K562 (cell line): ENCODE measurements around the gene MAN1A1. TPM values are rescaled to one million over a fixed set of nuclear protein-coding genes. Genes with fewer than 3 reads are reported as not detected.

ENCODE experiments used
- CTBP1 ChIP-seq: fragments of 450-650 bp; IDR thresholded peaks from 2 replicates; pipeline ENCODE4 v1.6.1; 2016; ENCODE audit warnings: borderline replicate concordance
- CXXC5 ChIP-seq: fragments of 250-450 bp; sonication (Bioruptor Pico); IDR thresholded peaks from 2 replicates; pipeline ENCODE4 v1.8.0; 2022; ENCODE audit warnings: inconsistent platforms, mild to moderate bottlenecking, moderate library complexity
- EP400 ChIP-seq: fragments of 450-650 bp; IDR thresholded peaks from 2 replicates; pipeline ENCODE4 v1.6.1; 2017; ENCODE audit warnings: antibody characterized with exemption, mild to moderate bottlenecking, moderate library complexity
- HDAC8 ChIP-seq: fragments of 450-650 bp; IDR thresholded peaks from 2 replicates; pipeline ENCODE4 v1.6.1; 2016; ENCODE audit warnings: mild to moderate bottlenecking, missing genetic modification characterization, moderate library complexity, missing compliant biosample characterization
- ID3 ChIP-seq, 2 experiments: fragments of 250-450 bp in 1 of 2; fragments of 450-650 bp in 1 of 2; sonication (Bioruptor Pico) in 1 of 2; IDR thresholded peaks; 2 replicates each; pipeline versions ENCODE4 v1.6.1 to v1.8.0; 2016 to 2021; ENCODE audit warnings: mild to moderate bottlenecking in 2 of 2, moderate library complexity in 2 of 2, missing compliant biosample characterization in 1 of 2, missing genetic modification characterization in 1 of 2
- MTF1 ChIP-seq: fragments of 250-450 bp; sonication (Bioruptor Pico); IDR thresholded peaks from 2 replicates; pipeline ENCODE4 v1.9.0; 2021; ENCODE audit warnings: moderate library complexity, mild to moderate bottlenecking, inconsistent platforms, borderline replicate concordance
- PTRF ChIP-seq: fragments of 450-650 bp; IDR thresholded peaks from 2 replicates; pipeline ENCODE4 v1.6.1; 2016; ENCODE audit warnings: mild to moderate bottlenecking, missing genetic modification characterization, missing compliant biosample characterization
- SMAD4 ChIP-seq: fragments of 250-450 bp; sonication (Bioruptor Pico); conservative IDR thresholded peaks from 2 replicates; pipeline ENCODE4 v1.8.0; 2021; ENCODE audit warnings: inconsistent platforms, mild to moderate bottlenecking, moderate library complexity
- ZBTB17 ChIP-seq: fragments of 450-650 bp; formaldehyde crosslinking; IDR thresholded peaks from 2 replicates; pipeline ENCODE4 v1.4.0; 2020; ENCODE audit warnings: mild to moderate bottlenecking
- ZNF217 ChIP-seq: sonication (generic); formaldehyde crosslinking; IDR thresholded peaks from 2 replicates; pipeline ENCODE4 v1.8.0; 2022; ENCODE audit warnings: mild to moderate bottlenecking, missing genetic modification reagents
- ZNF398 ChIP-seq: fragments of 250-450 bp; sonication (Bioruptor Pico); IDR thresholded peaks from 2 replicates; pipeline ENCODE4 v1.8.0; 2021; ENCODE audit warnings: moderate library complexity, mild to moderate bottlenecking, inconsistent platforms
- polyA plus RNA-seq, 8 experiments: library from polyadenylated mRNA; depleted of rRNA in 4 of 8; stranded (reverse) in 5 of 8; unstranded in 3 of 8; fragments of >200 nt; fragmentation: Nextera tagmentation in 2 of 8; fragmentation: Illumina TruSeq in 1 of 8; extraction: Ambion mirVana in 2 of 8; extraction: Trizol in 1 of 8; gene quantifications; 2 replicates each; pipeline versions ENCODE4 v1.2.1 to v1.2.3, GENCODE V29; 2011 to 2014; ENCODE audit warnings: inconsistent platforms in 1 of 8, missing spikeins in 1 of 8
- total RNA-seq, 7 experiments: library from RNA; depleted of rRNA in 6 of 7; stranded (reverse); fragments of >200 nt in 6 of 7; fragmentation: Illumina TruSeq in 2 of 7; extraction: Trizol in 2 of 7; gene quantifications; 2 replicates each; pipeline versions ENCODE4 v1.2.1 to v1.2.3, GENCODE V29; 2011 to 2021; ENCODE audit warnings: low replicate concordance in 1 of 7
- TF ChIP-seq, protein P1 (sequence below): fragments of 450-650 bp; IDR thresholded peaks from 2 replicates; pipeline ENCODE4 v1.7.0; 2016; ENCODE audit warnings: borderline replicate concordance
- TF ChIP-seq, protein P2 (sequence below): fragments of 250-450 bp; sonication (Bioruptor Pico); IDR thresholded peaks from 2 replicates; pipeline ENCODE4 v1.4.0; 2020
- TF ChIP-seq, protein P3 (sequence below): sonication (generic); formaldehyde crosslinking; IDR thresholded peaks from 2 replicates; pipeline ENCODE4 v1.8.0; 2023; ENCODE audit warnings: missing genetic modification reagents, mild to moderate bottlenecking, borderline replicate concordance

The MAN1A1 gene
- total and polyA plus RNA-seq, 9 of the 15 experiments (the other 6 are each of a cell fraction or from before 2014, with no cell fraction given), result 24.5 to 78.4 (median 59.7) TPM

- no peak for TF ChIP-seq ZNF217 (CRISPR knock-in tag)
- TF ChIP-seq CTBP1, result 0 out of 2 replicates have a peak, but pooled peaks have one; percentile 57
- peak; percentile 48; the same call in 1 of the 2 replicates for TF ChIP-seq ZBTB17 (CRISPR knock-in tag)
- TF ChIP-seq, protein P1, sequence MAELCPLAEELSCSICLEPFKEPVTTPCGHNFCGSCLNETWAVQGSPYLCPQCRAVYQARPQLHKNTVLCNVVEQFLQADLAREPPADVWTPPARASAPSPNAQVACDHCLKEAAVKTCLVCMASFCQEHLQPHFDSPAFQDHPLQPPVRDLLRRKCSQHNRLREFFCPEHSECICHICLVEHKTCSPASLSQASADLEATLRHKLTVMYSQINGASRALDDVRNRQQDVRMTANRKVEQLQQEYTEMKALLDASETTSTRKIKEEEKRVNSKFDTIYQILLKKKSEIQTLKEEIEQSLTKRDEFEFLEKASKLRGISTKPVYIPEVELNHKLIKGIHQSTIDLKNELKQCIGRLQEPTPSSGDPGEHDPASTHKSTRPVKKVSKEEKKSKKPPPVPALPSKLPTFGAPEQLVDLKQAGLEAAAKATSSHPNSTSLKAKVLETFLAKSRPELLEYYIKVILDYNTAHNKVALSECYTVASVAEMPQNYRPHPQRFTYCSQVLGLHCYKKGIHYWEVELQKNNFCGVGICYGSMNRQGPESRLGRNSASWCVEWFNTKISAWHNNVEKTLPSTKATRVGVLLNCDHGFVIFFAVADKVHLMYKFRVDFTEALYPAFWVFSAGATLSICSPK, result no peak
- no peak for TF ChIP-seq EP400
- 0 out of 2 replicates have a peak, but pooled peaks have one; percentile 28 for TF ChIP-seq ZNF398
- 0 out of 2 replicates have a peak, but pooled peaks have one; percentile 71 for TF ChIP-seq PTRF
- TF ChIP-seq MTF1, result 0 out of 2 replicates have a peak, but pooled peaks have one; percentile 13
- TF ChIP-seq, protein P2, sequence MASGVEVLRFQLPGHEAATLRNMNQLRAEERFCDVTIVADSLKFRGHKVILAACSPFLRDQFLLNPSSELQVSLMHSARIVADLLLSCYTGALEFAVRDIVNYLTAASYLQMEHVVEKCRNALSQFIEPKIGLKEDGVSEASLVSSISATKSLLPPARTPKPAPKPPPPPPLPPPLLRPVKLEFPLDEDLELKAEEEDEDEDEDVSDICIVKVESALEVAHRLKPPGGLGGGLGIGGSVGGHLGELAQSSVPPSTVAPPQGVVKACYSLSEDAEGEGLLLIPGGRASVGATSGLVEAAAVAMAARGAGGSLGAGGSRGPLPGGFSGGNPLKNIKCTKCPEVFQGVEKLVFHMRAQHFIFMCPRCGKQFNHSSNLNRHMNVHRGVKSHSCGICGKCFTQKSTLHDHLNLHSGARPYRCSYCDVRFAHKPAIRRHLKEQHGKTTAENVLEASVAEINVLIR (CRISPR knock-in tag), result 0 out of 2 replicates have a peak, but pooled peaks have one; percentile 33
- TF ChIP-seq SMAD4 (CRISPR knock-in tag), result peak; percentile 69
- 0 out of 2 replicates have a peak, but pooled peaks have one; percentile 10 for TF ChIP-seq ID3 (CRISPR knock-in tag; IDR thresholded peaks at IDR 0.05)
- TF ChIP-seq ID3 (tag; IDR thresholded peaks at IDR 0.05), result peak; percentile 69; the same call in 1 of the 2 replicates
- peak; percentile 59 for TF ChIP-seq CXXC5
- TF ChIP-seq, protein P3, sequence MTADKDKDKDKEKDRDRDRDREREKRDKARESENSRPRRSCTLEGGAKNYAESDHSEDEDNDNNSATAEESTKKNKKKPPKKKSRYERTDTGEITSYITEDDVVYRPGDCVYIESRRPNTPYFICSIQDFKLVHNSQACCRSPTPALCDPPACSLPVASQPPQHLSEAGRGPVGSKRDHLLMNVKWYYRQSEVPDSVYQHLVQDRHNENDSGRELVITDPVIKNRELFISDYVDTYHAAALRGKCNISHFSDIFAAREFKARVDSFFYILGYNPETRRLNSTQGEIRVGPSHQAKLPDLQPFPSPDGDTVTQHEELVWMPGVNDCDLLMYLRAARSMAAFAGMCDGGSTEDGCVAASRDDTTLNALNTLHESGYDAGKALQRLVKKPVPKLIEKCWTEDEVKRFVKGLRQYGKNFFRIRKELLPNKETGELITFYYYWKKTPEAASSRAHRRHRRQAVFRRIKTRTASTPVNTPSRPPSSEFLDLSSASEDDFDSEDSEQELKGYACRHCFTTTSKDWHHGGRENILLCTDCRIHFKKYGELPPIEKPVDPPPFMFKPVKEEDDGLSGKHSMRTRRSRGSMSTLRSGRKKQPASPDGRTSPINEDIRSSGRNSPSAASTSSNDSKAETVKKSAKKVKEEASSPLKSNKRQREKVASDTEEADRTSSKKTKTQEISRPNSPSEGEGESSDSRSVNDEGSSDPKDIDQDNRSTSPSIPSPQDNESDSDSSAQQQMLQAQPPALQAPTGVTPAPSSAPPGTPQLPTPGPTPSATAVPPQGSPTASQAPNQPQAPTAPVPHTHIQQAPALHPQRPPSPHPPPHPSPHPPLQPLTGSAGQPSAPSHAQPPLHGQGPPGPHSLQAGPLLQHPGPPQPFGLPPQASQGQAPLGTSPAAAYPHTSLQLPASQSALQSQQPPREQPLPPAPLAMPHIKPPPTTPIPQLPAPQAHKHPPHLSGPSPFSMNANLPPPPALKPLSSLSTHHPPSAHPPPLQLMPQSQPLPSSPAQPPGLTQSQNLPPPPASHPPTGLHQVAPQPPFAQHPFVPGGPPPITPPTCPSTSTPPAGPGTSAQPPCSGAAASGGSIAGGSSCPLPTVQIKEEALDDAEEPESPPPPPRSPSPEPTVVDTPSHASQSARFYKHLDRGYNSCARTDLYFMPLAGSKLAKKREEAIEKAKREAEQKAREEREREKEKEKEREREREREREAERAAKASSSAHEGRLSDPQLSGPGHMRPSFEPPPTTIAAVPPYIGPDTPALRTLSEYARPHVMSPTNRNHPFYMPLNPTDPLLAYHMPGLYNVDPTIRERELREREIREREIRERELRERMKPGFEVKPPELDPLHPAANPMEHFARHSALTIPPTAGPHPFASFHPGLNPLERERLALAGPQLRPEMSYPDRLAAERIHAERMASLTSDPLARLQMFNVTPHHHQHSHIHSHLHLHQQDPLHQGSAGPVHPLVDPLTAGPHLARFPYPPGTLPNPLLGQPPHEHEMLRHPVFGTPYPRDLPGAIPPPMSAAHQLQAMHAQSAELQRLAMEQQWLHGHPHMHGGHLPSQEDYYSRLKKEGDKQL, result no peak
- TF ChIP-seq HDAC8 (tag), result peak; percentile 69; the same call in 1 of the 2 replicates
These were observed 23.1 kb downstream of the MAN1A1 start (continued) for GRCh38 chr6:119326291-119327005.
